ENCODE results near the gene PRKCH.
"Not testable (repeated sequence)": the region's sequence is repeated elsewhere in the genome, so short reads cannot be mapped to it uniquely, and the experiment has no call there.

The PRKCH gene

GRCh38 chr14:61515436-61516117, 194.2 kb downstream of the PRKCH start:
- DNase-seq (ENCODE audit: low spot score): no peak

- DNase-seq (ENCODE audit: low spot score): no peak
These were observed 194.9 kb downstream of the PRKCH start for GRCh38 chr14:61516118-61516743.

GRCh38 chr14:61516964-61517653, 195.7 kb downstream of the PRKCH start:
- no peak for DNase-seq (ENCODE audit: low spot score)

GRCh38 chr14:61517911-61518384, 196.6 kb downstream of the PRKCH start:
- no peak for DNase-seq (ENCODE audit: low spot score)

- no peak for DNase-seq (ENCODE audit: low spot score)
These were observed 197.0 kb downstream of the PRKCH start for GRCh38 chr14:61518403-61518802.

- no peak for DNase-seq (ENCODE audit: low spot score)
These were observed 197.7 kb downstream of the PRKCH start for GRCh38 chr14:61519106-61519505.

GRCh38 chr14:61519735-61520134, 198.4 kb downstream of the PRKCH start:
- DNase-seq (ENCODE audit: low spot score): no peak

GRCh38 chr14:61520576-61520975, 199.2 kb downstream of the PRKCH start:
- no peak for DNase-seq (ENCODE audit: low spot score)

- no peak for DNase-seq (ENCODE audit: low spot score)
These were observed 200.4 kb downstream of the PRKCH start for GRCh38 chr14:61521773-61522172.

- no peak for DNase-seq (ENCODE audit: low spot score)
These were observed 202.4 kb downstream of the PRKCH start for GRCh38 chr14:61523751-61524150.

- DNase-seq (ENCODE audit: low spot score): no peak
These were observed 202.9 kb downstream of the PRKCH start for GRCh38 chr14:61524211-61524806.

GRCh38 chr14:61524936-61525292, 203.5 kb downstream of the PRKCH start:
- DNase-seq (ENCODE audit: low spot score): no peak

GRCh38 chr14:61525293-61526011, 204.1 kb downstream of the PRKCH start:
- DNase-seq (ENCODE audit: low spot score): no peak

GRCh38 chr14:61526405-61527312, 205.3 kb downstream of the PRKCH start:
- DNase-seq (ENCODE audit: low spot score): no peak

- DNase-seq (ENCODE audit: low spot score): no peak
These were observed 206.1 kb downstream of the PRKCH start for GRCh38 chr14:61527325-61528100.

GRCh38 chr14:61528591-61529021, 207.2 kb downstream of the PRKCH start:
- DNase-seq (ENCODE audit: low spot score): no peak

GRCh38 chr14:61529360-61529759, 208.0 kb downstream of the PRKCH start:
- not testable (repeated sequence) for DNase-seq (ENCODE audit: low spot score)

- DNase-seq (ENCODE audit: low spot score): no peak
These were observed 208.9 kb downstream of the PRKCH start for GRCh38 chr14:61530296-61530695.

GRCh38 chr14:61530896-61531295, 209.5 kb downstream of the PRKCH start:
- DNase-seq (ENCODE audit: low spot score): no peak

- DNase-seq (ENCODE audit: low spot score): no peak
These were observed 210.2 kb downstream of the PRKCH start for GRCh38 chr14:61531465-61532122.
